Neuronal stem cell (in vitro differentiated cells): ENCODE results near the gene SMIM10L2A.

ENCODE experiments used
- DNase-seq: peaks from one replicate; pipeline ENCODE4 v3.0.0-alpha.2; 2013; ENCODE audit warnings: low spot score
- H2AFZ ChIP-seq: one replicate; pipeline ENCODE4 v1.6.1; 2013; ENCODE audit warnings: mild to moderate bottlenecking, low read length, inconsistent platforms
- H2AK5ac ChIP-seq: 2 replicates; pipeline ENCODE4 v1.6.1; 2013; ENCODE audit warnings: low read depth, mild to moderate bottlenecking, inconsistent platforms, low read length, moderate library complexity, mixed read lengths
- H2BK120ac ChIP-seq: 2 replicates; pipeline ENCODE4 v1.6.1; 2013; ENCODE audit warnings: low read depth, mild to moderate bottlenecking, inconsistent platforms, low read length, moderate library complexity, mixed read lengths
- H2BK12ac ChIP-seq: one replicate; pipeline ENCODE4 v1.6.1; 2013; ENCODE audit warnings: low read length, inconsistent platforms
- H2BK15ac ChIP-seq: 2 replicates; pipeline ENCODE4 v1.6.1; 2013; ENCODE audit warnings: mild to moderate bottlenecking, low read length, inconsistent platforms, mixed read lengths
- H2BK5ac ChIP-seq: one replicate; pipeline ENCODE4 v1.6.1; 2013; ENCODE audit warnings: inconsistent platforms, mild to moderate bottlenecking, low read length, moderate library complexity
- H3K14ac ChIP-seq: one replicate; pipeline ENCODE4 v1.6.1; 2013; ENCODE audit warnings: low read length, inconsistent platforms
- H3K18ac ChIP-seq: 2 replicates; pipeline ENCODE4 v1.6.1; 2013; ENCODE audit warnings: low read length, inconsistent platforms
- H3K23ac ChIP-seq: 2 replicates; pipeline ENCODE4 v1.6.1; 2013; ENCODE audit warnings: low read depth, mild to moderate bottlenecking, mixed read lengths, low read length, inconsistent platforms; ENCODE audit not compliant: poor library complexity
- H3K27ac ChIP-seq: replicated peaks from 3 replicates; pipeline ENCODE4 v1.5.1; 2013; ENCODE audit warnings: low read length, inconsistent platforms
- H3K27me3 ChIP-seq, 3 experiments: 2 replicates each; pipeline ENCODE4 v1.6.1; 2013; ENCODE audit warnings: low read length in 3 of 3, mild to moderate bottlenecking in 2 of 3, inconsistent platforms in 1 of 3, low read depth in 1 of 3, mixed read lengths in 1 of 3, moderate library complexity in 1 of 3; ENCODE audit not compliant: control insufficient read depth in 3 of 3, insufficient read depth in 3 of 3
- H3K36me3 ChIP-seq, 2 donors: replicated peaks in 1 of 2; 2 replicates each; pipeline ENCODE4 v1.6.1; 2013; ENCODE audit warnings: low read length in 2 of 2; ENCODE audit not compliant: control insufficient read depth in 2 of 2, insufficient read depth in 2 of 2
- H3K4ac ChIP-seq: 2 replicates; pipeline ENCODE4 v1.6.1; 2013; ENCODE audit warnings: inconsistent platforms, mild to moderate bottlenecking, low read length, moderate library complexity
- H3K4me1 ChIP-seq, 2 donors: 1 replicate in 1 of 2; 2 replicates in 1 of 2; pipeline ENCODE4 v1.6.1; 2013; ENCODE audit warnings: low read length in 2 of 2, low read depth in 1 of 2; ENCODE audit not compliant: control insufficient read depth in 2 of 2, insufficient read depth in 1 of 2
- H3K4me2 ChIP-seq: one replicate; pipeline ENCODE4 v1.6.1; 2013; ENCODE audit warnings: mild to moderate bottlenecking, low read length, inconsistent platforms; ENCODE audit not compliant: insufficient read depth, poor library complexity, severe bottlenecking
- H3K4me3 ChIP-seq, 2 donors: 2 replicates each; pipeline ENCODE4 v1.5.1; 2013; ENCODE audit warnings: low read length in 2 of 2, mild to moderate bottlenecking in 2 of 2, inconsistent platforms in 1 of 2, moderate library complexity in 1 of 2
- H3K79me1 ChIP-seq: one replicate; pipeline ENCODE4 v1.6.1; 2013; ENCODE audit warnings: low read depth, mild to moderate bottlenecking, inconsistent platforms, low read length, moderate library complexity
- H3K9ac ChIP-seq: one replicate; pipeline ENCODE4 v1.6.1; 2013; ENCODE audit warnings: mild to moderate bottlenecking, low read depth, low read length, inconsistent platforms; ENCODE audit not compliant: poor library complexity
- H3K9me3 ChIP-seq, 2 donors: replicated peaks in 1 of 2; 2 replicates each; pipeline versions ENCODE3 to v1.6.1; 2013; ENCODE audit warnings: low read length in 2 of 2, mild to moderate bottlenecking in 2 of 2, inconsistent platforms in 1 of 2, low read depth in 1 of 2, mixed read lengths in 1 of 2, moderate library complexity in 1 of 2; ENCODE audit not compliant: control insufficient read depth in 2 of 2, insufficient read depth in 1 of 2
- H4K8ac ChIP-seq: one replicate; pipeline ENCODE4 v1.6.1; 2013; ENCODE audit warnings: low read depth, mild to moderate bottlenecking, inconsistent platforms, low read length, moderate library complexity
- H4K91ac ChIP-seq: one replicate; pipeline ENCODE4 v1.6.1; 2013; ENCODE audit warnings: low read length, low read depth, mild to moderate bottlenecking, inconsistent platforms; ENCODE audit not compliant: poor library complexity
- WGBS, 2 donors: extraction: QIAGEN DNeasy Blood & Tissue Kit; methylation state at CpG; one replicate each; pipeline ENCODE4 v1.1.7; 2013; ENCODE audit warnings: missing lambda C conversion rate in 2 of 2, mixed read lengths in 1 of 2; ENCODE audit not compliant: insufficient read length in 2 of 2, insufficient replicate concordance in 1 of 2; ENCODE audit errors: extremely low coverage in 2 of 2; 5-methylcytosine and 5-hydroxymethylcytosine counted together

The SMIM10L2A gene

DNA sequence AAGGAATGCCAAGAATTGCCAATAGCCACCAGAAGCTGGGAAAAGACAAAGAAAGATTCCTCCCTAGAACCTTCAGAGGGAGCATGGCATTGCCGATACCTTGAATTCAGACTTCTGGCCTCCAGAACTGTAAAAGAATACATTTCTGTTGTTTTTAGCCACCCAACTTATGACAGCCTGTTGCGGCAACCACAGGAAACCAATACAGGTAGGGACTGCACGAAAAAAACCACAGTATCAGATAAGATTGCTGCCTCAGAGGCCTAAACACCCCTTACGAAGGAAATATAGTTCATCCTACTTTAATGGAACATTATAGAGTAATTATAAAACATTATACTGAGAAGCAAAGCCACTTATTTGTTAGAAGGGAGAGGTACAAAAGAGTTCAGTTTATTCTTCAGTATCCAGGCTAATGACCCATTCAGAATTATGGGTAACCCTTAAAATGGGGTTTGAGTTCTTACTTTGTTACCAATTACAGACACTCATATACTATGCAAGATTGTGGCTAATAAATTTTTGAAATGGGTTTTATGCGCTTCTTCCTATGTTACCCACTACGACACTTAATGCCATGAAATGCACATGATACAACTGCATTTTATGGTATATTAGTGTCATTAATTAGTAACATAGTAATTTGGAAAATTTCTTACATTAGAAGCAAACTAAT lies 37.4 kb upstream of the SMIM10L2A start:
- Histone ChIP-seq H2BK120ac (no peak overlapping the region), H2AK5ac (no peak overlapping the region), H4K91ac (no peak overlapping the region), H3K9ac (no peak overlapping the region), H3K36me3 (no peaks in the 10 kb centered on the region), H3K18ac (no peak overlapping the region), H3K4me2 (no peak overlapping the region), H3K9me3 (no peaks in the 10 kb centered on the region), H3K27me3 (peaks cover 0 to 3% (median 0%) of the 10 kb centered on the region in 3 experiments), H2BK5ac (no peak overlapping the region), H3K4me3 (no peak overlapping the region), H3K4me1 (no peaks in the 10 kb centered on the region), H4K8ac (no peak overlapping the region), H2BK12ac (no peak overlapping the region), H2BK15ac (no peak overlapping the region), H3K4ac (no peak overlapping the region), H3K27ac (no peak overlapping the region), H3K23ac (no peak overlapping the region), H2AFZ (no peak overlapping the region), H3K14ac (no peak overlapping the region), H3K79me1 (no peaks in the 10 kb centered on the region)
- DNase-seq, result no peak
- WGBS, 2 donors, result no CpG with 5 or more reads among the region's 6 CpGs

DNA sequence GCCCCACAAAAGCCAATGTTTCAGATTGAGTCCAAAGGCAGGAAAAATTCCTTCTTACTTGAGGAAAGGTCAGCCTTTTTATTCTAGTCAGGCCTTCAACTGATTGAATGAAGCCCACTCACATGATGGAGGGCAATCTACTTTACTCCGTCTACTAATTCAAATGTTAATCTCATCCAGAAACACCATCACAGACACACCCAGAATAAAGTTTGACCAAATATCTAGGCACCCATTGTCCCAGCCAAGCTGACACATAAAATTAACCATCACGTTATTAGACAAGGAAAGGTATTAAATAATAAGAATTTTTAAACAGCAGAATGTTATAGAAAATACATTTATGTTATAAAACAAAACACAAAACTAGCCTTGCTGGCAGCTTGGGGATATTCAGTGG lies 32.9 kb upstream of the SMIM10L2A start:
- no peak overlapping the region for H2AFZ ChIP-seq
- no peak overlapping the region for H3K9ac ChIP-seq
- no CpG with 5 or more reads among the region's 2 CpGs for WGBS, 2 donors
- H2BK5ac ChIP-seq, result no peak overlapping the region
- no peak overlapping the region for H3K23ac ChIP-seq
- H3K9me3 ChIP-seq, result no peaks in the 10 kb centered on the region
- no peak overlapping the region for H2BK120ac ChIP-seq
- H3K4me1 ChIP-seq, result no peaks in the 10 kb centered on the region
- no peaks in the 10 kb centered on the region for H3K79me1 ChIP-seq
- H3K27me3 ChIP-seq, result no peaks in the 10 kb centered on the region
- no peak for DNase-seq
- H3K27ac ChIP-seq, result no peak overlapping the region
- H2BK15ac ChIP-seq, result no peak overlapping the region
- no peak overlapping the region for H3K14ac ChIP-seq
- no peak overlapping the region for H3K4ac ChIP-seq
- no peak overlapping the region for H2AK5ac ChIP-seq
- no peak overlapping the region for H3K4me3 ChIP-seq
- H3K4me2 ChIP-seq, result no peak overlapping the region
- H2BK12ac ChIP-seq, result no peak overlapping the region
- no peak overlapping the region for H3K18ac ChIP-seq
- H3K36me3 ChIP-seq, result no peaks in the 10 kb centered on the region
- no peak overlapping the region for H4K91ac ChIP-seq
- H4K8ac ChIP-seq, result no peak overlapping the region

DNA sequence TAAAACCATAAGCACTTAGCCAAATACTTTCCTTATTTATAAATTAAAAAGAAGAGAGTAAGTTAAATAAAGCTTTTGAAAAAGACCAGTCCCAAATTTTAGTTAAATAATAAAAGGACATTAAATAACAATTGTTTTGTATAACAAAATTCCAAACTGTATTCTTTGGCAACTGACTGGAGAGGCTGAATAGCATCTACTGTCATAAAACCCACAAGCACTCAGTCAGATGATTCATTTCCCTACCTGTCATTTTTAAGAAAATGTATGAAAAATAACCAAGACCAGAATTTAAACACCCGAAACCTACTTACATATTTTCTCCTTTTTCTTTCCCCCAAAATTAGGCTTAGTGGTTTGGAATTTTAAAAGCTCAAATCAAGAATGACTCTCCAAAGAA lies 32.5 kb upstream of the SMIM10L2A start:
- WGBS, 2 donors, result no CpG with 5 or more reads among the region's 1 CpG
- H3K23ac ChIP-seq, result no peak overlapping the region
- no peak overlapping the region for H3K27ac ChIP-seq
- no peak overlapping the region for H3K4me2 ChIP-seq
- no peaks in the 10 kb centered on the region for H3K36me3 ChIP-seq
- H3K27me3 ChIP-seq, result no peaks in the 10 kb centered on the region
- H2AK5ac ChIP-seq, result no peak overlapping the region
- H4K8ac ChIP-seq, result no peak overlapping the region
- no peak overlapping the region for H3K4ac ChIP-seq
- H3K4me3 ChIP-seq, result no peak overlapping the region
- no peaks in the 10 kb centered on the region for H3K79me1 ChIP-seq
- H2BK120ac ChIP-seq, result no peak overlapping the region
- H2AFZ ChIP-seq, result no peak overlapping the region
- no peaks in the 10 kb centered on the region for H3K4me1 ChIP-seq
- H2BK15ac ChIP-seq, result no peak overlapping the region
- DNase-seq, result no peak
- H3K9me3 ChIP-seq, result no peaks in the 10 kb centered on the region
- H3K14ac ChIP-seq, result no peak overlapping the region
- H2BK5ac ChIP-seq, result no peak overlapping the region
- H3K18ac ChIP-seq, result no peak overlapping the region
- H4K91ac ChIP-seq, result no peak overlapping the region
- no peak overlapping the region for H3K9ac ChIP-seq
- no peak overlapping the region for H2BK12ac ChIP-seq

DNA sequence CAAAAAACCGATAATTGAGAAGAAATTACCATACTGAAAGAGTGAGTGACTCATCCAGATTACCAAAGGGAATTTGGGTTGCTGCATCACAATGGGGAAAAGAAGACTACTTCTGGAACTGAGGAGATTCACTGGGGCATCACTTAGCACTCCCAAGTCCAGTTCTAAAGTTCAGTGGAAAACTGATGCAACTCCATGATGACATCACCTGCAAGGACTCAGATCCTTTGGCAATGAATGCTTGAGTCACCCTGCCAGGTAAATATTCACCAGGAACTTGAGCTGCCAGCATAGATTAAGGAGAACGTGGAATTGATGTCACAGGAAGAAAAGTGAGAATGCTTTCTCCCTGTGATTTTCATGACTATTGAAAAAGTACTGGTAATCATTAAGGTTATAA lies 32.0 kb upstream of the SMIM10L2A start:
- H3K36me3 ChIP-seq, result no peaks in the 10 kb centered on the region
- DNase-seq, result no peak
- H2BK5ac ChIP-seq, result no peak overlapping the region
- no peaks in the 10 kb centered on the region for H3K79me1 ChIP-seq
- H2AK5ac ChIP-seq, result no peak overlapping the region
- H2BK12ac ChIP-seq, result no peak overlapping the region
- no peak overlapping the region for H3K23ac ChIP-seq
- no peak overlapping the region for H3K4me3 ChIP-seq
- no peak overlapping the region for H3K4ac ChIP-seq
- no peaks in the 10 kb centered on the region for H3K9me3 ChIP-seq
- no peak overlapping the region for H4K91ac ChIP-seq
- H3K9ac ChIP-seq, result no peak overlapping the region
- H3K27ac ChIP-seq, result no peak overlapping the region
- H3K4me1 ChIP-seq, result no peaks in the 10 kb centered on the region
- no peak overlapping the region for H4K8ac ChIP-seq
- H3K18ac ChIP-seq, result no peak overlapping the region
- H3K27me3 ChIP-seq, result no peaks in the 10 kb centered on the region
- no peak overlapping the region for H3K4me2 ChIP-seq
- no peak overlapping the region for H2BK15ac ChIP-seq
- H2AFZ ChIP-seq, result no peak overlapping the region
- H3K14ac ChIP-seq, result no peak overlapping the region
- no peak overlapping the region for H2BK120ac ChIP-seq
- no CpG with 5 or more reads among the region's 2 CpGs for WGBS, 2 donors
